ENCODE results near the gene NUCB1.
"Not testable (repeated sequence)": the region's sequence is repeated elsewhere in the genome, so short reads cannot be mapped to it uniquely, and the experiment has no call there.

The NUCB1 gene

DNA sequence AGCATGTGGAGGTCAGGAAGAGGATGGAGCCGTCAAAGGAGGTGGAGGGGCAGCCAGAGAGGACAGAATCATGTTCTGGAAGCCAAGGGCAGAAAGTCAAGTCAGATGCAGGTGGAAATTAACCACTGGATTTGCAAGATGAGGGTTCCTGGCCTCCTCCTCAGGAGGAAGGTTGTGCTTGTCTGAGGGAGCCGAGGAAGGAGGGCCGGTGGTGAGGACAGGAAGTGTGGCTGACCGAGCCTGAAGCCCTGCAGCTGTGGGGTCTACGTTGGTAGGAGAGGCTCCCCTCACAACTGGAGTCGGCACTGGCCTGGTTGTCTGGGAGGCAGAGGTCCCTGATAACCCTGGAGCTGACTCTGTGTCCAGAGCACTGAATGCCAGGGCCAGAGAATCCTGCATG lies 18.0 kb downstream of the NUCB1 start:
- TF ChIP-seq, protein P1, sequence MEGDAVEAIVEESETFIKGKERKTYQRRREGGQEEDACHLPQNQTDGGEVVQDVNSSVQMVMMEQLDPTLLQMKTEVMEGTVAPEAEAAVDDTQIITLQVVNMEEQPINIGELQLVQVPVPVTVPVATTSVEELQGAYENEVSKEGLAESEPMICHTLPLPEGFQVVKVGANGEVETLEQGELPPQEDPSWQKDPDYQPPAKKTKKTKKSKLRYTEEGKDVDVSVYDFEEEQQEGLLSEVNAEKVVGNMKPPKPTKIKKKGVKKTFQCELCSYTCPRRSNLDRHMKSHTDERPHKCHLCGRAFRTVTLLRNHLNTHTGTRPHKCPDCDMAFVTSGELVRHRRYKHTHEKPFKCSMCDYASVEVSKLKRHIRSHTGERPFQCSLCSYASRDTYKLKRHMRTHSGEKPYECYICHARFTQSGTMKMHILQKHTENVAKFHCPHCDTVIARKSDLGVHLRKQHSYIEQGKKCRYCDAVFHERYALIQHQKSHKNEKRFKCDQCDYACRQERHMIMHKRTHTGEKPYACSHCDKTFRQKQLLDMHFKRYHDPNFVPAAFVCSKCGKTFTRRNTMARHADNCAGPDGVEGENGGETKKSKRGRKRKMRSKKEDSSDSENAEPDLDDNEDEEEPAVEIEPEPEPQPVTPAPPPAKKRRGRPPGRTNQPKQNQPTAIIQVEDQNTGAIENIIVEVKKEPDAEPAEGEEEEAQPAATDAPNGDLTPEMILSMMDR (IDR thresholded peaks at IDR 0.05; ENCODE audit: extremely low read depth, missing control alignments), result no peak
- DNase-seq (ENCODE audit: low spot score), result no peak

DNA sequence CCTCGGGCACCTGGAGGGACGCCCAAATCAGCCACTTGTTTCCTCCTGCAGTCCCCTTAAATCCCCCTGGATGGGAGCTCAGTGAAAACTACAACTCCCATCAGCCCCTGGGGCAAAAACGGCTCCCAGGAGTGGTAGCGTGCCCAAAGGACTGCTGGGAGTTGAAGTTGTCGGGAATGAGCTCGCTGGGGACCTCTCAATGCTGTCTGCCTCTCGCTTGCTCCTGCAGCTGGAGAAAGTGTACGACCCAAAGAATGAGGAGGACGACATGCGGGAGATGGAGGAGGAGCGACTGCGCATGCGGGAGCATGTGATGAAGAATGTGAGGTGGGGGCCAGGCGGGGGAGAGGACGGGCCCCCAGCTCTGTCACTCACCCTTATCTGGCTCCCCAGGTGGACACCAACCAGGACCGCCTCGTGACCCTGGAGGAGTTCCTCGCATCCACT lies 18.7 kb downstream of the NUCB1 start:
- TF ChIP-seq, protein P1 (IDR thresholded peaks at IDR 0.05; ENCODE audit: extremely low read depth, missing control alignments), result no peak
- no peak for DNase-seq (ENCODE audit: low spot score)

DNA sequence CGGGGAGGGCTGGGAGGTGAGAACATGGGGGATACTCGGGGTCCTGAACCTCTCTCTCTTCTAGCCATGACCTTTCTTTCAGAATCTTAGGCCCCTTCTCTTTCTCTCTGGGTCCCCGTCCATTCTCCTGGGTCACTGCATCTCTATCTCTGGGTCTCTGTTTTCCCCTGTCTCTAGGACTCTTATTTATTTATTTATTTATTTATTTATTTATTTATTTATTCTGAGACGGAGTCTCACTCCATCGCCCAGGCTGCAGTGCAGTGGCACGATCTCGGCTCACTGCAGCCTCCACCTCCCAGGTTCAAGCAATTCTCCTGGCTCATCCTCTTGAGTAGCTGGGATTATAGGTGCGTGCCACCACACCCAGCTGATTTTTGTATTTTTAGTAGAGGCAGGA lies 19.2 kb downstream of the NUCB1 start:
- not testable (repeated sequence) for DNase-seq (ENCODE audit: low spot score)

DNA sequence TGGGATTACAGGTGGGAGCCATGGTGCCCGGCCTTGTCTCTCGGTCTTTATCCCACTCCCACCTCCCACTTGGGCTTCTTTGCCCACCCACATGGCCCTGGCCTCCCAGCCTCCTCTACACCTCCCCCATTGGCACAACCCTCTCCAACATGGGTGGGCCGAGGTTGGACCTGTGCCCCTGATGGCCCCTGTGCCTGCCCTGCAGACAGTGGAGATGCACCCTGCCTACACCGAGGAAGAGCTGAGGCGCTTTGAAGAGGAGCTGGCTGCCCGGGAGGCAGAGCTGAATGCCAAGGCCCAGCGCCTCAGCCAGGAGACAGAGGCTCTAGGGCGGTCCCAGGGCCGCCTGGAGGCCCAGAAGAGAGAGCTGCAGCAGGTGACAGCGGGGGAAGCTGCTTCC lies 20.8 kb downstream of the NUCB1 start:
- TF ChIP-seq, protein P1 (IDR thresholded peaks at IDR 0.05; ENCODE audit: extremely low read depth, missing control alignments), result no peak
- no peak for DNase-seq (ENCODE audit: low spot score)

DNA sequence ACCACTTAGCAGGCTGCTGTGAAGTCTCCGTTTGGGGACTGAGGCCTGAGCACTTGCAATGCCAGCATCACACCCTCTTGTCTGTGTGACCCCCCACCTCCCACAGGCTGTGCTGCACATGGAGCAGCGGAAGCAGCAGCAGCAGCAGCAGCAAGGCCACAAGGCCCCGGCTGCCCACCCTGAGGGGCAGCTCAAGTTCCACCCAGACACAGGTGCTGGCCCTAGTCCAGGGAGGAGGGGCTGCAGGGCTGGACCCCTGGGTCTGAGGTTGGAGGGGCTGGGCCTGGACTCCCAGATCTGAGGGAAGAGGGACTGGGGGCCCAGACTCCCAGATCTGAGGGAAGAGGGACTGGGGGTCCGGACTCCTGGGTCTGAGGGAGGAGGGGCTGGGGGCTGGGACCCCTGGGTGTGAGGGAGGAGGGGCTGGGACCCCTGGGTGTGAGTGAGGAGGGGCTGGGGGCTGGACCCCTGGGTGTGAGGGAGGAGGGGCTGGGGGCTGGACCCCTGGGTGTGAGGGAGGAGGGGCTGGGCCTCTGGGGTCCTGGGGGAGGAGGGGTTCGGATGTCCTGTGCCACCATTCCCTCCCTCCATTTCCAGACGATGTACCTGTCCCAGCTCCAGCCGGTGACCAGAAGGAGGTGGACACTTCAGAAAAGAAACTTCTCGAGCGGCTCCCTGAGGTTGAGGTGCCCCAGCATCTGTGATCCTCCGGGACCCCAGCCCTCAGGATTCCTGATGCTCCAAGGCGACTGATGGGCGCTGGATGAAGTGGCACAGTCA lies 21.8 kb downstream of the NUCB1 start:
- no peak for DNase-seq (ENCODE audit: low spot score)
- TF ChIP-seq, protein P1 (IDR thresholded peaks at IDR 0.05; ENCODE audit: extremely low read depth, missing control alignments), result no peak

DNA sequence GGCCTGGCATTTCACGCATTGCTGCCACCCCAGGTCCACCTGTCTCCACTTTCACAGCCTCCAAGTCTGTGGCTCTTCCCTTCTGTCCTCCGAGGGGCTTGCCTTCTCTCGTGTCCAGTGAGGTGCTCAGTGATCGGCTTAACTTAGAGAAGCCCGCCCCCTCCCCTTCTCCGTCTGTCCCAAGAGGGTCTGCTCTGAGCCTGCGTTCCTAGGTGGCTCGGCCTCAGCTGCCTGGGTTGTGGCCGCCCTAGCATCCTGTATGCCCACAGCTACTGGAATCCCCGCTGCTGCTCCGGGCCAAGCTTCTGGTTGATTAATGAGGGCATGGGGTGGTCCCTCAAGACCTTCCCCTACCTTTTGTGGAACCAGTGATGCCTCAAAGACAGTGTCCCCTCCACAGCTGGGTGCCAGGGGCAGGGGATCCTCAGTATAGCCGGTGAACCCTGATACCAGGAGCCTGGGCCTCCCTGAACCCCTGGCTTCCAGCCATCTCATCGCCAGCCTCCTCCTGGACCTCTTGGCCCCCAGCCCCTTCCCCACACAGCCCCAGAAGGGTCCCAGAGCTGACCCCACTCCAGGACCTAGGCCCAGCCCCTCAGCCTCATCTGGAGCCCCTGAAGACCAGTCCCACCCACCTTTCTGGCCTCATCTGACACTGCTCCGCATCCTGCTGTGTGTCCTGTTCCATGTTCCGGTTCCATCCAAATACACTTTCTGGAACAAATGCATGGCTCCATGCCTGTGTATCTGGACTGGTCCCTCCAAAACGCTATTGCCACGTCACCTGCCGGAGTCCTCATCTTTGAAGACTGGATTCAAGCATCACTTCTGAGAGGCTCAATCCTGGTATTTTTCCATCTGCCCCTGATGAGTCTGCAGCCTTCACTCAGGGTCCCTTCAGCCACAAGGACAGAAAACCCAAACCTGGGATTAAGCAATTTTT lies 22.7 kb downstream of the NUCB1 start:
- DNase-seq (ENCODE audit: low spot score), result no peak
- TF ChIP-seq, protein P1 (IDR thresholded peaks at IDR 0.05; ENCODE audit: extremely low read depth, missing control alignments), result no peak

DNA sequence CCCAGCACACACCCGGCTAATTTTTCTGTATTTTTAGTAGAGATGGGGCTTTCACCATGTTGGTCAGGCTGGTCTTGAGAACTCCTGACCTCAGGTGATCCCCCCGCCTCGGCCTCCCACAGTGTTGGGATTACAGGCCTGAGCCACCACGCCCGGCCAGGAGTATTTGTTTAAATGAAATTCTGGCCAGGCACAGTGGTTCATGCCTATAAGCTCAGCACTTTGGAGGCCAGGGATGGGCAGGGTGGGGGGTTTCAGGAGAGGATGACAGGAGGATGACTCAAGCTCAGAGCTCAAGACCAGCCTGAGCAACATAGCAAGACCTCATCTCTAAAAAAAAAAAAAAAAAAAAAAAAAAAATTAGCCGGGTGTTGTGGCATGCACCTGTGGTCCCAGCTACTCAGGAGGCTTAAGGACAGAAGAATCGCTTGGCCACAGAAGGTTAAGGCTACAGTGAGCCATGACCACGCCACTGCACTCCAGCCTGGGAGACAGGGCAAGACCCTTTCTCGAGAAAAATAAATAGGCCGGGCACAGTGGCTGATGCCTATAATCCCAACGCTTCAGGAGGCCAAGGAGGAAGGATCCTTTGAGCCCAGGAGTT lies 25.2 kb downstream of the NUCB1 start:
- TF ChIP-seq, protein P1 (IDR thresholded peaks at IDR 0.05; ENCODE audit: extremely low read depth, missing control alignments), result no peak
- no peak for DNase-seq (ENCODE audit: low spot score)

DNA sequence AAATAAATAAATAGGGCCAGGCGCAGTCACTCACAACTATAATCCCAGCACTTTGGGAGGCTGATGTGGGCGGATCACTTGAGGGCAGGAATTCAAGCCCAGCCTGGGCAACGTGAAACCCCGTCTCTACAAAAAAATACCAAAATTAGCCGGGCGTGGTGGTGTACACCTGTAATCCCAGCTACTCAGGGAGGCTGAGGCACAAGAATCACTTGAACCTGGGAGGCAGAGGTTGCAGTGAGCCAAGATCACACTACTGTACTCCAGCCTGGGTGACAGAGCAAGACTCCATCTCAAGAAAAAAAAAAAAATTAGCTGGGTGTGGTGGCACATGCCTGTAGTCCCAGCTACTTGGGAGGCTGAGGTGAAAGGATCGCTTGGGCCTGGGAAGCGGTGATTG lies 25.8 kb downstream of the NUCB1 start:
- DNase-seq (ENCODE audit: low spot score), result not testable (repeated sequence)
